Measurements from ENCODE around the gene ARID3C.

DNA sequence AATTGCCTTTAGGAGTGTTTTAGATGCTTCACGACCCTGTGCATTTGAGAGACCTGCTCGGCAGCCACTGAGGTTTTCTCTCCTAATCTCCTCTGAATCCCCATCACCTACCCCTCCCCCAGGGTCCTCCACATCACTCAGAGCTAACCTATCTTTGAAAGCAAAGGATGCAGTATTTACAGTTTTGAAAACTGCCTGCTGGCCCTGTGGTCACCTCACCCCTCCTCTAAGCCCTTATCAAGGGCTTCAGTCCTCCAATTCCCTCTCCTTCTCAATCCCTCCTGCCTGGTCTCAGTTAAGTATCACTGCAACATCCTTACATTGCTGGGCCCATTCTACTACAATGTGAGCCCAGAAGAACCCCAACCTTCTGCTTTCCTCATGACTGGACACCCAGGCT, 21.5 kb downstream of the ARID3C start:
- TF ChIP-seq POLR2A (IDR thresholded peaks at IDR 0.05): no peak
- TF ChIP-seq, protein P1, sequence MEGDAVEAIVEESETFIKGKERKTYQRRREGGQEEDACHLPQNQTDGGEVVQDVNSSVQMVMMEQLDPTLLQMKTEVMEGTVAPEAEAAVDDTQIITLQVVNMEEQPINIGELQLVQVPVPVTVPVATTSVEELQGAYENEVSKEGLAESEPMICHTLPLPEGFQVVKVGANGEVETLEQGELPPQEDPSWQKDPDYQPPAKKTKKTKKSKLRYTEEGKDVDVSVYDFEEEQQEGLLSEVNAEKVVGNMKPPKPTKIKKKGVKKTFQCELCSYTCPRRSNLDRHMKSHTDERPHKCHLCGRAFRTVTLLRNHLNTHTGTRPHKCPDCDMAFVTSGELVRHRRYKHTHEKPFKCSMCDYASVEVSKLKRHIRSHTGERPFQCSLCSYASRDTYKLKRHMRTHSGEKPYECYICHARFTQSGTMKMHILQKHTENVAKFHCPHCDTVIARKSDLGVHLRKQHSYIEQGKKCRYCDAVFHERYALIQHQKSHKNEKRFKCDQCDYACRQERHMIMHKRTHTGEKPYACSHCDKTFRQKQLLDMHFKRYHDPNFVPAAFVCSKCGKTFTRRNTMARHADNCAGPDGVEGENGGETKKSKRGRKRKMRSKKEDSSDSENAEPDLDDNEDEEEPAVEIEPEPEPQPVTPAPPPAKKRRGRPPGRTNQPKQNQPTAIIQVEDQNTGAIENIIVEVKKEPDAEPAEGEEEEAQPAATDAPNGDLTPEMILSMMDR (IDR thresholded peaks at IDR 0.05): no peak
